Stomach (tissue), 9 donors: ENCODE measurements around the gene RASL12. TPM values are rescaled to one million over a fixed set of nuclear protein-coding genes. Genes with fewer than 3 reads are reported as not detected.

Source experiments
- DNase-seq, 2 donors: peaks; one replicate each; pipeline versions ENCODE4 v3.0.0 to v3.0.0-alpha.2; 2013 to 2019
- H3K27ac ChIP-seq, 5 donors: fragments of 200-600 bp in 4 of 5; sonication (generic) in 4 of 5; one replicate each; pipeline ENCODE4 v1.5.1; 2013 to 2019; ENCODE audit warnings: mild to moderate bottlenecking in 1 of 5, moderate library complexity in 1 of 5
- H3K27me3 ChIP-seq, 3 donors: fragments of 200-600 bp; sonication (generic); one replicate each; pipeline ENCODE4 v1.5.1; 2017 to 2019; ENCODE audit warnings: mixed run types in 1 of 3
- H3K36me3 ChIP-seq, 4 donors: fragments of 200-600 bp; sonication (generic); 1 replicate in 3 of 4; 2 replicates in 1 of 4; pipeline ENCODE4 v1.5.1; 2016 to 2019
- H3K4me1 ChIP-seq, 4 donors: fragments of 200-600 bp; sonication (generic); one replicate each; pipeline ENCODE4 v1.5.1; 2016 to 2019
- H3K4me3 ChIP-seq, 4 donors: fragments of 200-600 bp; sonication (generic) in 3 of 4; one replicate each; pipeline ENCODE4 v1.5.1; 2016 to 2019; ENCODE audit warnings: mild to moderate bottlenecking in 1 of 4
- H3K9me3 ChIP-seq, 4 donors: fragments of 200-600 bp; sonication (generic); one replicate each; pipeline ENCODE4 v1.5.1; 2016 to 2019
- CTCF ChIP-seq, 7 experiments: fragments of 450-650 bp in 4 of 7; fragments of 200-600 bp in 3 of 7; sonication (generic) in 3 of 7; IDR thresholded peaks; one replicate each; pipeline ENCODE4 v1.5.1; 2016 to 2019; ENCODE audit warnings: antibody characterized with exemption in 7 of 7, control low read depth in 2 of 7, mild to moderate bottlenecking in 1 of 7
- EP300 ChIP-seq: sonication (generic); formaldehyde crosslinking; IDR thresholded peaks from one replicate; pipeline ENCODE4 v1.6.1; 2017; ENCODE audit warnings: antibody characterized with exemption
- POLR2A ChIP-seq, 4 donors: fragments of 450-650 bp; IDR thresholded peaks; one replicate each; pipeline ENCODE4 v1.6.1; 2016; ENCODE audit warnings: antibody characterized with exemption in 4 of 4, control low read depth in 2 of 4, mild to moderate bottlenecking in 1 of 4, moderate library complexity in 1 of 4
- POLR2AphosphoS5 ChIP-seq, 3 donors: sonication (generic); formaldehyde crosslinking; IDR thresholded peaks; one replicate each; pipeline ENCODE4 v1.6.1; 2016; ENCODE audit warnings: antibody characterized with exemption in 3 of 3
- WGBS, 5 donors: extraction: QIAGEN DNeasy Blood & Tissue Kit in 3 of 5; methylation state at CpG; one replicate each; pipeline versions ENCODE4 v1.1.5 to v1.1.7; 2013 to 2018; 5-methylcytosine and 5-hydroxymethylcytosine counted together
- intact Hi-C: fragments of 100-400 bp; cut with DNase I; formaldehyde crosslinking; loops from one replicate; pipeline ENCODE4 v1.15.1; 2023; ENCODE audit warnings: low total_unique reads
- polyA plus RNA-seq, 3 donors: library from polyadenylated mRNA; stranded (reverse); fragments of 200-250 nt; gene quantifications; one replicate each; pipeline ENCODE4 v1.2.3, GENCODE V29; 2013
- total RNA-seq, 5 donors: library from RNA; depleted of rRNA; stranded (reverse); fragments of >200 nt; gene quantifications; one replicate each; pipeline versions ENCODE4 v1.1.0 to v1.2.3, GENCODE V29; 2014 to 2016
- donor health status: healthy with polysubstance abuse.
- donor health status: Bipolar disorder and iron deficiency.
- donor health status: healthy.

The RASL12 gene
- total and polyA plus RNA-seq, 8 donors = 0.58 to 27.7 (median 10.9) TPM

DNA sequence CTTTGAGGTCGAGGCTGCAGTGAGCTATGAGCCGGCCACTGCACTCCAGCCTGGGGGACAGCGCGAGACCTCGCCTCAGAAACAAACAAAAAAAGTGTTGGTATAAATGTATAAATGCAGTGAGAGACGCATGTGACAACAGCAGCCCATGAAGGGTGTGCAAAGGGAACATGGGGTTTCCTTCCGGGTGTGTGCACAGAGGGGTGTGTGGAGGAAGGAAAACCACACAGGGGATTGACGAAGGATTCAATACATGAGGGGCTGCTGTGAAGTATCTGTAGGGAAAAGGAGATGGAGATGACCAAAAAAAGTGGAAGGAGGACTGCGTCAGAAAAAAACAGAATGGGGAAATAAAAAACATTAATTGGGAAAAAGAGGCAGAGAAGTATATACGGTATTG, 39.5 kb downstream of the RASL12 start:
- no peaks in the 10 kb centered on the region for H3K9me3 ChIP-seq
- intact Hi-C loops = no loop called here
- peak overlapping the region; percentile 68 to 95 (median 75) for H3K4me3 ChIP-seq
- peaks cover 5 to 36% (median 34%) of the 10 kb centered on the region in 4 donors for H3K36me3 ChIP-seq
- no peak for TF ChIP-seq POLR2AphosphoS5 (IDR thresholded peaks at IDR 0.05)
- no peak for TF ChIP-seq EP300
- no peak for TF ChIP-seq POLR2A (IDR thresholded peaks at IDR 0.05)
- no peak for TF ChIP-seq CTCF (IDR thresholded peaks at IDR 0.05)
- H3K27ac ChIP-seq = peak overlapping the region in 2 of 5 donors; percentile 81 to 85
- peaks cover 9 to 34% (median 20%) of the 10 kb centered on the region in 4 donors for H3K4me1 ChIP-seq
- no peaks in the 10 kb centered on the region for H3K27me3 ChIP-seq
- 25 to 36% (median 28%) methylated on average over 10 of the region's 10 CpGs for WGBS, 5 donors
- DNase-seq = no peak

DNA sequence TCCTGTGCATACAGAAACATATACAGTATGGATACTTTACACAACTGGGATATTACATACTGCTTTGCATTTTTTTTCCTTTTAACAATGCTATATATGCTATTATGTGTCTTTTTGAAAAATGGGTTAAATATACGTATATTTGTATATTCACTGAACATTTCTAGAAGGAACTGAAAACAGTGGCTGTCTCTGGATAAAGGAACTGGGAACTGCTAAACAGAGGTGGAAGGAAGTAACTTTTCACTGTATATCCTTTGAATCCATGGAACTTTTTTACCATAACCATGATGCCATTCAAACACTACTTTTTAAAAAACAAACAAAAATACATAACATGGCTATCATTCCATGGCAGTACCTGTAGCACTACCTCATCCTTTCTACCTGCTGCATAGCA, 40.2 kb downstream of the RASL12 start:
- intact Hi-C loops = no loop called here
- no peak for TF ChIP-seq POLR2A (IDR thresholded peaks at IDR 0.05)
- TF ChIP-seq CTCF (IDR thresholded peaks at IDR 0.05) = no peak
- TF ChIP-seq POLR2AphosphoS5 (IDR thresholded peaks at IDR 0.05) = no peak
- TF ChIP-seq EP300 = no peak
- Histone ChIP-seq H3K4me3 (peak overlapping the region in 2 of 4 donors; percentile 72 to 95), H3K9me3 (no peaks in the 10 kb centered on the region), H3K4me1 (peaks cover 9 to 28% (median 18%) of the 10 kb centered on the region in 4 donors), H3K36me3 (peaks cover 5 to 41% (median 36%) of the 10 kb centered on the region in 4 donors), H3K27me3 (no peaks in the 10 kb centered on the region), H3K27ac (no peak overlapping the region)
- WGBS, 5 donors = 65 to 88% (median 79%) methylated on average over 1 of the region's 1 CpG
- DNase-seq = no peak

- intact Hi-C loops = no loop called here
- WGBS, 5 donors = 88 to 92% (median 92%) methylated on average over 6 of the region's 6 CpGs
- peaks cover 9 to 34% (median 21%) of the 10 kb centered on the region in 4 donors for H3K4me1 ChIP-seq
- no peak overlapping the region for H3K4me3 ChIP-seq
- H3K9me3 ChIP-seq = no peaks in the 10 kb centered on the region
- TF ChIP-seq POLR2AphosphoS5 (IDR thresholded peaks at IDR 0.05) (no peak), CTCF (IDR thresholded peaks at IDR 0.05) (no peak)
- no peaks in the 10 kb centered on the region for H3K27me3 ChIP-seq
- H3K27ac ChIP-seq = no peak overlapping the region
- H3K36me3 ChIP-seq = peaks cover 5 to 43% (median 38%) of the 10 kb centered on the region in 4 donors
- no peak for DNase-seq
Observed at GRCh38 chr15:65026756-65027155, 41.0 kb downstream of the RASL12 start.

- no peak overlapping the region for H3K4me3 ChIP-seq
- peaks cover 0 to 23% (median 7%) of the 10 kb centered on the region in 4 donors for H3K4me1 ChIP-seq
- no peak overlapping the region for H3K27ac ChIP-seq
- intact Hi-C loops = no loop called here
- no peak for DNase-seq
- no peaks in the 10 kb centered on the region for H3K27me3 ChIP-seq
- TF ChIP-seq POLR2A (IDR thresholded peaks at IDR 0.05) (no peak), EP300 (no peak), POLR2AphosphoS5 (IDR thresholded peaks at IDR 0.05) (no peak), CTCF (IDR thresholded peaks at IDR 0.05) (no peak)
- peaks cover 5 to 90% (median 82%) of the 10 kb centered on the region in 4 donors for H3K36me3 ChIP-seq
- no peaks in the 10 kb centered on the region for H3K9me3 ChIP-seq
Observed at GRCh38 chr15:65021488-65021887, 46.3 kb downstream of the RASL12 start.
